Hepatic stellate cell (primary cell): ENCODE results near the gene RALB.
A peak's percentile ranks its signal among the peaks of the same experiment; 100 is the strongest.
"Not testable (repeated sequence)": the region's sequence is repeated elsewhere in the genome, so short reads cannot be mapped to it uniquely, and the experiment has no call there.

Source experiments
- DNase-seq: peaks from one replicate; pipeline ENCODE4 v3.0.0; 2011; ENCODE audit warnings: low spot score

RALB gene

GRCh38 chr2:120224735-120225548 lies 27.7 kb upstream of the RALB start:
- no peak for DNase-seq

- DNase-seq, result no peak
These were observed 27.0 kb upstream of the RALB start for GRCh38 chr2:120225549-120226065.

- no peak for DNase-seq
These were observed 26.3 kb upstream of the RALB start for GRCh38 chr2:120226316-120226715.

GRCh38 chr2:120227111-120227991 lies 25.3 kb upstream of the RALB start:
- no peak for DNase-seq

GRCh38 chr2:120228503-120228902 lies 24.1 kb upstream of the RALB start:
- no peak for DNase-seq

GRCh38 chr2:120229341-120229740 lies 23.3 kb upstream of the RALB start:
- no peak for DNase-seq

GRCh38 chr2:120230515-120231471 lies 21.9 kb upstream of the RALB start:
- DNase-seq, result no peak

- no peak for DNase-seq
These were observed 21.1 kb upstream of the RALB start for GRCh38 chr2:120231564-120231973.

GRCh38 chr2:120231974-120232635 lies 20.5 kb upstream of the RALB start:
- peak; percentile 57 for DNase-seq

GRCh38 chr2:120233292-120233691 lies 19.4 kb upstream of the RALB start:
- DNase-seq, result no peak

- DNase-seq, result not testable (repeated sequence)
These were observed 17.5 kb upstream of the RALB start for GRCh38 chr2:120235158-120235557.

GRCh38 chr2:120235681-120236080 lies 17.0 kb upstream of the RALB start:
- DNase-seq, result no peak

GRCh38 chr2:120236316-120236715 lies 16.3 kb upstream of the RALB start:
- DNase-seq, result no peak

- DNase-seq, result no peak
These were observed 15.9 kb upstream of the RALB start for GRCh38 chr2:120236791-120237190.

GRCh38 chr2:120237491-120237902 lies 15.2 kb upstream of the RALB start:
- DNase-seq, result peak; percentile 92

GRCh38 chr2:120238728-120239487 lies 13.7 kb upstream of the RALB start:
- peak; percentile 84 for DNase-seq

- DNase-seq, result peak; percentile 84
These were observed 13.0 kb upstream of the RALB start for GRCh38 chr2:120239488-120240287.

- no peak for DNase-seq
These were observed 11.7 kb upstream of the RALB start for GRCh38 chr2:120240901-120241429.

- DNase-seq, result no peak
These were observed 11.0 kb upstream of the RALB start for GRCh38 chr2:120241684-120242083.
